Measurements from ENCODE around the gene GPR21. TPM values are rescaled to one million over a fixed set of nuclear protein-coding genes. Genes with fewer than 3 reads are reported as not detected.

Gene GPR21
- total and polyA plus RNA-seq, 2 experiments from 2014 or later: 0.90 TPM; not detected in 1

- Histone ChIP-seq H3K36me3 (ENCODE audit: insufficient read depth) (no peaks in the 10 kb centered on the region), H3K27me3 (ENCODE audit: insufficient read depth) (no peaks in the 10 kb centered on the region), H3F3A (replicated peaks; ENCODE audit: low read depth) (no peaks in the 10 kb centered on the region), H3K4me3 (no peak overlapping the region), H3K4me1 (ENCODE audit: insufficient read depth) (no peaks in the 10 kb centered on the region), H4K20me1 (replicated peaks; ENCODE audit: insufficient read depth) (no peaks in the 10 kb centered on the region), H3K9me2 (ENCODE audit: insufficient read depth) (no peaks in the 10 kb centered on the region), H3K27ac (ENCODE audit: low read depth) (peak overlapping the region; percentile 20; the same call in 1 of the 2 replicates), H3K4me2 (no peak overlapping the region), H3K79me2 (replicated peaks; ENCODE audit: insufficient read depth) (no peaks in the 10 kb centered on the region), H2AFZ (no peak overlapping the region)
- Mint-ChIP-seq H3K9me3 (no peaks in the 10 kb centered on the region), H3K27me3 (ENCODE audit: insufficient read depth, low read depth, poor library complexity) (no peaks in the 10 kb centered on the region), H3K4me3 (no peak overlapping the region), H3K36me3 (ENCODE audit: low read depth) (peaks cover 3% of the 10 kb centered on the region; the same call in 1 of the 3 replicates), H3K27ac (no peak overlapping the region), H3K4me1 (peaks cover 7% of the 10 kb centered on the region)
- TF ChIP-seq ETS1 (IDR thresholded peaks at IDR 0.05) (no peak), NANOG (IDR thresholded peaks at IDR 0.05; ENCODE audit: borderline replicate concordance) (no peak), ZNF114 (CRISPR knock-in tag; IDR thresholded peaks at IDR 0.05) (no peak), CREB1 (CRISPR knock-in tag; IDR thresholded peaks at IDR 0.05; ENCODE audit: low read depth) (no peak), JUNB (IDR thresholded peaks at IDR 0.05; ENCODE audit: unreplicated experiment) (no peak), EZH2phosphoT487 (IDR thresholded peaks at IDR 0.05; ENCODE audit: unreplicated experiment) (no peak), POLR2AphosphoS5 (IDR thresholded peaks at IDR 0.05; ENCODE audit: low read depth) (no peak), ZNF331 (CRISPR knock-in tag; IDR thresholded peaks at IDR 0.05; ENCODE audit: low read depth) (no peak), ZNF462 (CRISPR knock-in tag; IDR thresholded peaks at IDR 0.05) (no peak)
- TF ChIP-seq, protein P1, sequence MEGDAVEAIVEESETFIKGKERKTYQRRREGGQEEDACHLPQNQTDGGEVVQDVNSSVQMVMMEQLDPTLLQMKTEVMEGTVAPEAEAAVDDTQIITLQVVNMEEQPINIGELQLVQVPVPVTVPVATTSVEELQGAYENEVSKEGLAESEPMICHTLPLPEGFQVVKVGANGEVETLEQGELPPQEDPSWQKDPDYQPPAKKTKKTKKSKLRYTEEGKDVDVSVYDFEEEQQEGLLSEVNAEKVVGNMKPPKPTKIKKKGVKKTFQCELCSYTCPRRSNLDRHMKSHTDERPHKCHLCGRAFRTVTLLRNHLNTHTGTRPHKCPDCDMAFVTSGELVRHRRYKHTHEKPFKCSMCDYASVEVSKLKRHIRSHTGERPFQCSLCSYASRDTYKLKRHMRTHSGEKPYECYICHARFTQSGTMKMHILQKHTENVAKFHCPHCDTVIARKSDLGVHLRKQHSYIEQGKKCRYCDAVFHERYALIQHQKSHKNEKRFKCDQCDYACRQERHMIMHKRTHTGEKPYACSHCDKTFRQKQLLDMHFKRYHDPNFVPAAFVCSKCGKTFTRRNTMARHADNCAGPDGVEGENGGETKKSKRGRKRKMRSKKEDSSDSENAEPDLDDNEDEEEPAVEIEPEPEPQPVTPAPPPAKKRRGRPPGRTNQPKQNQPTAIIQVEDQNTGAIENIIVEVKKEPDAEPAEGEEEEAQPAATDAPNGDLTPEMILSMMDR (conservative IDR thresholded peaks at IDR 0.05; ENCODE audit: low read depth in 2 of 2): no peak
- ATAC-seq: no peak
- no peak for DNase-seq (ENCODE audit: low spot score)
Measured at GRCh38 chr9:123031963-123032362, 1.5 kb upstream of the GPR21 start.
